GM06990 (cell line): ENCODE results near the gene KIF15.

Source experiments
- DNase-seq: peaks from one replicate; pipeline ENCODE4 v3.0.0-alpha.2; 2011; ENCODE audit not compliant: insufficient read length; ENCODE audit errors: extremely low read depth
- H3K27me3 ChIP-seq: replicated peaks from 2 replicates; pipeline ENCODE4 v1.6.0; 2011; ENCODE audit warnings: low read length; ENCODE audit not compliant: control insufficient read depth, insufficient read depth
- H3K36me3 ChIP-seq: 2 replicates; pipeline ENCODE4 v1.5.1; 2011; ENCODE audit warnings: low read length; ENCODE audit not compliant: control insufficient read depth, insufficient read depth
- H3K4me3 ChIP-seq: replicated peaks from 2 replicates; pipeline ENCODE4 v1.5.1; 2011; ENCODE audit warnings: low read depth, mild to moderate bottlenecking, control low read depth, low read length
- TF ChIP-seq, protein P1 (sequence below): IDR thresholded peaks from 2 replicates; pipeline ENCODE4 v1.5.1; 2011; ENCODE audit warnings: low read length, control low read depth, mild to moderate bottlenecking, inconsistent platforms; ENCODE audit not compliant: insufficient read depth, poor library complexity, severe bottlenecking

Gene KIF15, protein sequence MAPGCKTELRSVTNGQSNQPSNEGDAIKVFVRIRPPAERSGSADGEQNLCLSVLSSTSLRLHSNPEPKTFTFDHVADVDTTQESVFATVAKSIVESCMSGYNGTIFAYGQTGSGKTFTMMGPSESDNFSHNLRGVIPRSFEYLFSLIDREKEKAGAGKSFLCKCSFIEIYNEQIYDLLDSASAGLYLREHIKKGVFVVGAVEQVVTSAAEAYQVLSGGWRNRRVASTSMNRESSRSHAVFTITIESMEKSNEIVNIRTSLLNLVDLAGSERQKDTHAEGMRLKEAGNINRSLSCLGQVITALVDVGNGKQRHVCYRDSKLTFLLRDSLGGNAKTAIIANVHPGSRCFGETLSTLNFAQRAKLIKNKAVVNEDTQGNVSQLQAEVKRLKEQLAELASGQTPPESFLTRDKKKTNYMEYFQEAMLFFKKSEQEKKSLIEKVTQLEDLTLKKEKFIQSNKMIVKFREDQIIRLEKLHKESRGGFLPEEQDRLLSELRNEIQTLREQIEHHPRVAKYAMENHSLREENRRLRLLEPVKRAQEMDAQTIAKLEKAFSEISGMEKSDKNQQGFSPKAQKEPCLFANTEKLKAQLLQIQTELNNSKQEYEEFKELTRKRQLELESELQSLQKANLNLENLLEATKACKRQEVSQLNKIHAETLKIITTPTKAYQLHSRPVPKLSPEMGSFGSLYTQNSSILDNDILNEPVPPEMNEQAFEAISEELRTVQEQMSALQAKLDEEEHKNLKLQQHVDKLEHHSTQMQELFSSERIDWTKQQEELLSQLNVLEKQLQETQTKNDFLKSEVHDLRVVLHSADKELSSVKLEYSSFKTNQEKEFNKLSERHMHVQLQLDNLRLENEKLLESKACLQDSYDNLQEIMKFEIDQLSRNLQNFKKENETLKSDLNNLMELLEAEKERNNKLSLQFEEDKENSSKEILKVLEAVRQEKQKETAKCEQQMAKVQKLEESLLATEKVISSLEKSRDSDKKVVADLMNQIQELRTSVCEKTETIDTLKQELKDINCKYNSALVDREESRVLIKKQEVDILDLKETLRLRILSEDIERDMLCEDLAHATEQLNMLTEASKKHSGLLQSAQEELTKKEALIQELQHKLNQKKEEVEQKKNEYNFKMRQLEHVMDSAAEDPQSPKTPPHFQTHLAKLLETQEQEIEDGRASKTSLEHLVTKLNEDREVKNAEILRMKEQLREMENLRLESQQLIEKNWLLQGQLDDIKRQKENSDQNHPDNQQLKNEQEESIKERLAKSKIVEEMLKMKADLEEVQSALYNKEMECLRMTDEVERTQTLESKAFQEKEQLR (N-terminal part only)

GRCh38 chr3:44761424-44762169 lies at the start of gene KIF15, which contains the start of gene KIAA1143:
Gene KIF15 (plus strand): TSS chr3:44761794. CDS start chr3:44761866, 72 bp downstream.
Gene KIAA1143 (minus strand): TSS chr3:44761619. CDS start chr3:44761602, 17 bp downstream.
- H3K36me3 ChIP-seq, result peaks cover 4% of the 10 kb centered on the region
- peak within 1 kb of the TSS; percentile 97 for H3K4me3 ChIP-seq
- DNase-seq, result peak; percentile 96
- H3K27me3 ChIP-seq, result no peaks in the 10 kb centered on the region
- TF ChIP-seq, protein P1, sequence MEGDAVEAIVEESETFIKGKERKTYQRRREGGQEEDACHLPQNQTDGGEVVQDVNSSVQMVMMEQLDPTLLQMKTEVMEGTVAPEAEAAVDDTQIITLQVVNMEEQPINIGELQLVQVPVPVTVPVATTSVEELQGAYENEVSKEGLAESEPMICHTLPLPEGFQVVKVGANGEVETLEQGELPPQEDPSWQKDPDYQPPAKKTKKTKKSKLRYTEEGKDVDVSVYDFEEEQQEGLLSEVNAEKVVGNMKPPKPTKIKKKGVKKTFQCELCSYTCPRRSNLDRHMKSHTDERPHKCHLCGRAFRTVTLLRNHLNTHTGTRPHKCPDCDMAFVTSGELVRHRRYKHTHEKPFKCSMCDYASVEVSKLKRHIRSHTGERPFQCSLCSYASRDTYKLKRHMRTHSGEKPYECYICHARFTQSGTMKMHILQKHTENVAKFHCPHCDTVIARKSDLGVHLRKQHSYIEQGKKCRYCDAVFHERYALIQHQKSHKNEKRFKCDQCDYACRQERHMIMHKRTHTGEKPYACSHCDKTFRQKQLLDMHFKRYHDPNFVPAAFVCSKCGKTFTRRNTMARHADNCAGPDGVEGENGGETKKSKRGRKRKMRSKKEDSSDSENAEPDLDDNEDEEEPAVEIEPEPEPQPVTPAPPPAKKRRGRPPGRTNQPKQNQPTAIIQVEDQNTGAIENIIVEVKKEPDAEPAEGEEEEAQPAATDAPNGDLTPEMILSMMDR, result peak; percentile 24

- Histone ChIP-seq H3K27me3 (no peaks in the 10 kb centered on the region), H3K4me3 (no peak within 1 kb of the TSS), H3K36me3 (no peaks in the 10 kb centered on the region)
- DNase-seq, result peak; percentile 36
- TF ChIP-seq, protein P1, result no peak
Observed at GRCh38 chr3:44712455-44713075, 49.0 kb upstream of the KIF15 start, which contains the start of gene ZNF502. Gene ZNF502 (plus strand): TSS chr3:44712660. CDS start chr3:44720262, 7,602 bp downstream.

DNA sequence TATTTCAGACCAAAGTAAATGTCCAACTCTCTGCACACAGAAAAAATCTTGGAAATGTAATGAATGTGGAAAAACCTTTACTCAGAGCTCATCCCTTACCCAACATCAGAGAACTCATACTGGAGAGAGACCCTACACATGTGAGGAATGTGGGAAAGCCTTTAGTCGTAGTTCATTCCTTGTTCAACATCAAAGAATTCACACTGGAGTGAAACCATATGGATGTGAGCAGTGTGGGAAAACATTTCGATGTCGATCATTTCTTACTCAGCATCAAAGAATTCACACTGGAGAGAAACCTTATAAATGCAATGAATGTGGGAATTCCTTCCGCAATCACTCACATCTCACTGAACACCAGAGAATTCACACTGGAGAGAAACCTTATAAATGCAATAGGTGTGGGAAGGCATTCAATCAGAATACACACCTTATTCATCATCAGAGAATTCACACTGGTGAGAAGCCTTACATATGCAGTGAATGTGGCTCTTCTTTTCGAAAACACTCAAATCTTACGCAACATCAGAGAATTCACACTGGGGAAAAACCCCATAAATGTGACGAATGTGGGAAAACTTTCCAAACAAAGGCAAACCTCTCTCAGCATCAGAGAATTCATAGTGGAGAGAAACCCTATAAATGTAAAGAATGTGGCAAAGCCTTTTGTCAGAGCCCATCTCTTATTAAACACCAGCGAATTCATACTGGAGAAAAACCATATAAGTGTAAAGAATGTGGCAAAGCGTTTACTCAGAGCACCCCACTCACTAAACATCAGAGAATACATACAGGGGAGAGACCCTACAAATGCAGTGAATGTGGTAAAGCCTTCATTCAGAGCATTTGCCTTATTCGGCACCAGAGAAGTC lies 40.1 kb upstream of the KIF15 start:
- Histone ChIP-seq H3K36me3 (no peaks in the 10 kb centered on the region), H3K4me3 (no peak overlapping the region), H3K27me3 (no peaks in the 10 kb centered on the region)
- no peak for DNase-seq
- TF ChIP-seq, protein P1, result no peak

GRCh38 chr3:44722103-44722401 lies 39.5 kb upstream of the KIF15 start:
- no peaks in the 10 kb centered on the region for H3K27me3 ChIP-seq

More at GRCh38 chr3:44722103-44722401, 39.5 kb upstream of the KIF15 start:
- no peak for DNase-seq
- TF ChIP-seq, protein P1, result no peak
- Histone ChIP-seq H3K36me3 (no peaks in the 10 kb centered on the region), H3K4me3 (no peak overlapping the region)
